Measurements from ENCODE around the gene DAP.
"Not testable (repeated sequence)": the region's sequence is repeated elsewhere in the genome, so short reads cannot be mapped to it uniquely, and the experiment has no call there.

GRCh38 chr5:10720766-10721165, 40.3 kb downstream of the DAP start:
- not testable (repeated sequence) for TF ChIP-seq RAD21 (IDR thresholded peaks at IDR 0.05); CTCF (IDR thresholded peaks at IDR 0.05; ENCODE audit: low read depth, low read length, missing input control); RXRA (IDR thresholded peaks at IDR 0.05); YY1 (IDR thresholded peaks at IDR 0.05); MAX (IDR thresholded peaks at IDR 0.05); GABPA (IDR thresholded peaks at IDR 0.05 in 1 of 2, conservative IDR thresholded peaks at IDR 0.05 in 1 of 2)
